ENCODE results near the gene DDX11.

The DDX11 gene

DNA sequence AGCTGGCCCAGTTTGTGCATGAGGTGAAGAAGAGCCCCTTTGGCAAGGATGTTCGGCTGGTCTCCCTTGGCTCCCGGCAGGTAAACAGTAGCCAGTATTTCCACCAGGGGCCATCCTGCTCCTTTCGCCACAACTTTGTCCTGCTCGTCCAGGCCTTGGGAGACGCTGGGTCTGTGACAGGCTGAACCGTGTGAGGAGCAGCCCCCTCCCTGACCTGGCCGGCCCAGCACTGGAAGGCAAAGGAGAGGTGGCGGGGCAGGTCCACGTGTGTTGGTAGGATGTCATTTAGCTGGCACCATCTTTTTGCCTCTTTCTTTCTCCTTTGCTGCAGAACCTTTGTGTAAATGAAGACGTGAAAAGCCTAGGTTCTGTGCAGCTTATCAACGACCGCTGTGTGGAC, 15.4 kb downstream of the DDX11 start:
- TF ChIP-seq SIN3A (IDR thresholded peaks at IDR 0.05; ENCODE audit: borderline replicate concordance, insufficient read depth, low read length) (no peak), TAF1 (IDR thresholded peaks at IDR 0.05; ENCODE audit: borderline replicate concordance, insufficient read depth, low read length) (no peak), POLR2AphosphoS5 (IDR thresholded peaks at IDR 0.05; ENCODE audit: low read depth, low read length) (no peak), FOXP2 (optimal IDR thresholded peaks at IDR 0.05; ENCODE audit: borderline replicate concordance, extremely low read depth, extremely low read length, insufficient read depth) (no peak)
- TF ChIP-seq, protein P1, sequence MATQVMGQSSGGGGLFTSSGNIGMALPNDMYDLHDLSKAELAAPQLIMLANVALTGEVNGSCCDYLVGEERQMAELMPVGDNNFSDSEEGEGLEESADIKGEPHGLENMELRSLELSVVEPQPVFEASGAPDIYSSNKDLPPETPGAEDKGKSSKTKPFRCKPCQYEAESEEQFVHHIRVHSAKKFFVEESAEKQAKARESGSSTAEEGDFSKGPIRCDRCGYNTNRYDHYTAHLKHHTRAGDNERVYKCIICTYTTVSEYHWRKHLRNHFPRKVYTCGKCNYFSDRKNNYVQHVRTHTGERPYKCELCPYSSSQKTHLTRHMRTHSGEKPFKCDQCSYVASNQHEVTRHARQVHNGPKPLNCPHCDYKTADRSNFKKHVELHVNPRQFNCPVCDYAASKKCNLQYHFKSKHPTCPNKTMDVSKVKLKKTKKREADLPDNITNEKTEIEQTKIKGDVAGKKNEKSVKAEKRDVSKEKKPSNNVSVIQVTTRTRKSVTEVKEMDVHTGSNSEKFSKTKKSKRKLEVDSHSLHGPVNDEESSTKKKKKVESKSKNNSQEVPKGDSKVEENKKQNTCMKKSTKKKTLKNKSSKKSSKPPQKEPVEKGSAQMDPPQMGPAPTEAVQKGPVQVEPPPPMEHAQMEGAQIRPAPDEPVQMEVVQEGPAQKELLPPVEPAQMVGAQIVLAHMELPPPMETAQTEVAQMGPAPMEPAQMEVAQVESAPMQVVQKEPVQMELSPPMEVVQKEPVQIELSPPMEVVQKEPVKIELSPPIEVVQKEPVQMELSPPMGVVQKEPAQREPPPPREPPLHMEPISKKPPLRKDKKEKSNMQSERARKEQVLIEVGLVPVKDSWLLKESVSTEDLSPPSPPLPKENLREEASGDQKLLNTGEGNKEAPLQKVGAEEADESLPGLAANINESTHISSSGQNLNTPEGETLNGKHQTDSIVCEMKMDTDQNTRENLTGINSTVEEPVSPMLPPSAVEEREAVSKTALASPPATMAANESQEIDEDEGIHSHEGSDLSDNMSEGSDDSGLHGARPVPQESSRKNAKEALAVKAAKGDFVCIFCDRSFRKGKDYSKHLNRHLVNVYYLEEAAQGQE (IDR thresholded peaks at IDR 0.05; ENCODE audit: insufficient read depth in 1 of 2, low read depth in 2 of 2, low read length in 2 of 2) = no peak

DNA sequence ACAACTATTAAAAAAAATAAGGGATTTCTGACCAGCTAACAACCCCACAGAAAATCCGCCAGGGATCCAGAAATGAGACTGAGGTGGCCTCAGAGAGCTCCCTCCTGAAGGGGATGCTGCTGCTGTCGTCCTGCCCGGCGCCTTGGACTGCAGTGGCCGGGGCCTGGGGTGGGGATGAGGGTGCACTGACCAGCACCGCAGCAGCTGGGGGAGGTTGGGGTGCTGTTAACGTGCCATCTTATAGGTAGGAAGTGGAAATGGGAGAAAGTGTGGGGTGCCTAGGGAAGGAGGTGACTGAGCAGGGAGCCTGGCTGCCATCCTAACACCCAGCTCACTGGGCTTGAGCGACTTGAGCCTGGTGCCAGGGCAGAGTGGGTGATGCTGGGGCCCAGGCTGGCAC, 32.0 kb downstream of the DDX11 start:
- TF ChIP-seq FOXP2 (optimal IDR thresholded peaks at IDR 0.05; ENCODE audit: borderline replicate concordance, extremely low read depth, extremely low read length, insufficient read depth) (no peak), TAF1 (IDR thresholded peaks at IDR 0.05; ENCODE audit: borderline replicate concordance, insufficient read depth, low read length) (no peak), POLR2AphosphoS5 (IDR thresholded peaks at IDR 0.05; ENCODE audit: low read depth, low read length) (no peak), SIN3A (IDR thresholded peaks at IDR 0.05; ENCODE audit: borderline replicate concordance, insufficient read depth, low read length) (no peak)
- TF ChIP-seq, protein P1 (IDR thresholded peaks at IDR 0.05; ENCODE audit: insufficient read depth in 1 of 2, low read depth in 2 of 2, low read length in 2 of 2) = no peak

DNA sequence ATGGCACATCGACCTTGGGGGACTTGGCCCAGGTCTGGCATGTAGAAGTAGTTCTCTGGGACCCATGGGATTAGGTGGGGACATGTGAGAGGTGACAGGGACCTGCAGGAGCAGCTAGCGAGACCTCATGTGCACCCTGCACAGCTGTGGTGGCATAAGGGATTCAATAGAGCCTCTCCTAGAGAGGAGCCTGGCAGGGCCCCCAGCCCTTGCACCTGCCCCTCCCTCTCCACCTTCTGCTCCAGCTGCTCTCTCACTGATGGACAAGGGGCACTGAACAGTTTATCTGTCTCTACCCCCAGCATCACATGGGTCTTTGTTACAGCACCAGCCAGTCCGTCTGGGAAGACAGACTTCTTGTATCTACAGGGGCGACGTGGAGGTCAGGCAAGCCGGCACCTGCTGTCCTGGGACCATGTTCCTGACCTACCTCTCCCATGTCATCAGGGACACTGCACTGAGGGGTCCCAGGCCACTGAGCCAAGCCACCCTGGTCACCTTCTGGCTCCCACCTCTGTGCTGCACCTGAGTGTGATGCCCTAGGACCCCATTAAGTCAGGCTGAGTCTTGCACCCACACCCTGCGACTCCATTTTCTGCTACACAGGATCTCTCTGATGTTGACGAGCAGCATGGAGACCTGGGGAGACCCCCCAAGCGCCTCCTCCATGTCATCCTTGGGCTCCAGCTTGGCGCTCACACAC, 32.6 kb downstream of the DDX11 start:
- no peak for TF ChIP-seq TAF1 (IDR thresholded peaks at IDR 0.05; ENCODE audit: borderline replicate concordance, insufficient read depth, low read length)
- no peak for TF ChIP-seq SIN3A (IDR thresholded peaks at IDR 0.05; ENCODE audit: borderline replicate concordance, insufficient read depth, low read length)

DNA sequence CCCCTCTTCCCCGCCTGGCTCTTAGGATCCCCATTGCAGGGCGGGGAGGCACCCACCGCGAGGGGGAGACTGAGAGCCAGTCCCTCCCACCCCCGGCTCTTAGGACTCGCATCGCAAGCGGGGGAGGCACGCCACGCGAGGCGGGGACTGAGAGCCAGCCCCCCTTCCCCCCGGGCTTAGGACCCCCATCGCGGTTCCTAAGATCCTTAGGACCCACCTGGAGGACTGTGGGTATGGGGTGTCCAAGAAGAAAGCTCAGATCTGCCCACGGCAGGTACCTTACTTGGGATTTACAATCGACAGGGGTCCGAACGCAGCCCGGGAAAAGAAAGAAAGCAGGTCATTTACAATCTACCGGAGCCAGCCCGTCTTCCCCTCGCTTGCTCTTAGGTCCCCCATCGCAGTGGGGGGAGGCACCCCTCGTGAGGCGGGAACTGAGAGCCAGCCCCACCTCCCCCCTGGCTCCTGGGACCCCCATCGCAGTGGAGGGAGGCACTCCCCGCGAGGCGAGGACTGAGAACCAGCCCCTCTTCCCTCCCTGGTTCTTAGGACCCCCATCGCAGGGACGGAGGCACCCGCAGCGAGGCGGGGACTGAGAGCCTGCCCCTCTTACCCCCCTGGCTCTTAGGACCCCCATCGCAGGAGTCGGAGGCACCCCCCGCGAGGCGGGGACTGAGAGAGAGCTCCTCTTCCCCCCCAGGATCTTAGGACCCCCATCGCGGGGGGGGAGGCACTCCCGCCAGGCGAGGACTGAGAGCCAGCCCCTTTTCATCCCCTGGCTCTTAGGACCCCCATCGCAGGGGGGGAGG, 43.7 kb downstream of the DDX11 start:
- no peak for TF ChIP-seq SIN3A (IDR thresholded peaks at IDR 0.05; ENCODE audit: borderline replicate concordance, insufficient read depth, low read length)
- TF ChIP-seq, protein P1 (IDR thresholded peaks at IDR 0.05; ENCODE audit: insufficient read depth in 1 of 2, low read depth in 2 of 2, low read length in 2 of 2) = 0 out of 4 replicates have a peak, but pooled peaks of 1 of the 2 experiments have one; percentile 28

DNA sequence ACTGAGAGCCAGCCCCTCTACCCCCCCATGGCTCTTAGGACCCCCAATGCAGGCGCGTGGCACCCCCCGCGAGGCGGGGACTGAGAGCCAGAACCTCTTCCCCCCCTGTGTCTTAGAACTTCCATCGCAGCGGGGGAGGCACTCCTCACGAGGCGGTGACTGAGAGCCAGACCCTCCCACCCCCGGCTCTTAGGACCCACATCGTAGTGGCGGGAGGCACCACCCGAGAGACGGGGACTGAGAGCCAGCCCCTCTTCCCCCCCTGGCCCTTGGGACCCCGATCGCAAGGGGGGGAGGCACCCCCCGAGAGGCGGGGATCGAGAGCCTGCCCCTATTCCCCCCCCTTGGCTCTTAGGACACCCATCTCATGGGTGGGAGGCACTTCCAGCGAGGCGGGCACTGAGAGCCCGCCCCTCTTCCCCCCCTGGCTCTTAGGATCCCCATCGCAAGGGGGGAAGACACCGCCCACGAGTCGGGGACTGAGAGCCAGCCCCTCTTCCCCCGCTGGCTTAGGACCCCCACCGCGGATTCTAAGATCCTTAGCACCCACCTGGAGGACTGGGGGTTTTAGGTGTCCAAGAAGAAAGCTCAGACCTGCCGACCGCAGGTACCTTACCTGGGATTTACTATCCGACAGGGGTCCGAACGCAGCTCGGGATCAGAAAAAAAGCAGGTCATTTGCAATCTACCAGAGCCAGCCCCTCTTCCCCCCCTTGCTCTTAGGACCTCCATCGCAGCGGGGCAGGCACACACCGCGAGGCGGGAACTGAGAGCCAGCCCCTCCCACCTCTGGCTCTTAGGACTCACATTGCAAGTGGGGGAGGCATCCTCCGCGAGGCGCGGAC, 44.9 kb downstream of the DDX11 start:
- no peak for TF ChIP-seq FOXP2 (optimal IDR thresholded peaks at IDR 0.05; ENCODE audit: borderline replicate concordance, extremely low read depth, extremely low read length, insufficient read depth)
- no peak for TF ChIP-seq TAF1 (IDR thresholded peaks at IDR 0.05; ENCODE audit: borderline replicate concordance, insufficient read depth, low read length)
- TF ChIP-seq, protein P1 (IDR thresholded peaks at IDR 0.05; ENCODE audit: insufficient read depth in 1 of 2, low read depth in 2 of 2, low read length in 2 of 2) = no peak
- TF ChIP-seq SIN3A (IDR thresholded peaks at IDR 0.05; ENCODE audit: borderline replicate concordance, insufficient read depth, low read length) = no peak
- no peak for TF ChIP-seq POLR2AphosphoS5 (IDR thresholded peaks at IDR 0.05; ENCODE audit: low read depth, low read length)

Measured in PFSK-1 (cell line).